Non-pigmented ciliary epithelial cell (primary cell): ENCODE data around the gene SIAE.
A peak's percentile ranks its signal among the peaks of the same experiment; 100 is the strongest.

Source experiments
- DNase-seq: peaks from one replicate; pipeline ENCODE4 v3.0.0-alpha.2; 2010; ENCODE audit warnings: low read depth

SIAE gene

GRCh38 chr11:124663861-124664260, 9.7 kb downstream of the SIAE start:
- no peak for DNase-seq

- no peak for DNase-seq
Measured at GRCh38 chr11:124662106-124662505, 11.4 kb downstream of the SIAE start.

GRCh38 chr11:124661553-124661952, 12.0 kb downstream of the SIAE start:
- DNase-seq, result no peak

GRCh38 chr11:124658986-124659385, 14.6 kb downstream of the SIAE start:
- no peak for DNase-seq

- no peak for DNase-seq
Measured at GRCh38 chr11:124658501-124658900, 15.0 kb downstream of the SIAE start.

GRCh38 chr11:124657904-124658303, 15.6 kb downstream of the SIAE start:
- no peak for DNase-seq

- DNase-seq, result no peak
Measured at GRCh38 chr11:124656774-124657630, 16.5 kb downstream of the SIAE start.

GRCh38 chr11:124648610-124649009, 24.9 kb downstream of the SIAE start:
- DNase-seq, result no peak

- DNase-seq, result no peak
Measured at GRCh38 chr11:124646148-124646547, 27.4 kb downstream of the SIAE start.

- DNase-seq, result no peak
Measured at GRCh38 chr11:124644426-124645280, 28.9 kb downstream of the SIAE start.

GRCh38 chr11:124643605-124644425, 29.7 kb downstream of the SIAE start:
- peak; percentile 93 for DNase-seq

GRCh38 chr11:124643042-124643604, 30.4 kb downstream of the SIAE start:
- DNase-seq, result no peak

GRCh38 chr11:124642628-124643027, 30.9 kb downstream of the SIAE start:
- DNase-seq, result no peak

- DNase-seq, result no peak
Measured at GRCh38 chr11:124640666-124641065, 32.9 kb downstream of the SIAE start.

- no peak for DNase-seq
Measured at GRCh38 chr11:124639186-124639585, 34.4 kb downstream of the SIAE start.

- no peak for DNase-seq
Measured at GRCh38 chr11:124638500-124638899, 35.0 kb downstream of the SIAE start.

- DNase-seq, result no peak
Measured at GRCh38 chr11:124635932-124636331, 37.6 kb downstream of the SIAE start.

GRCh38 chr11:124633355-124633754, 40.2 kb downstream of the SIAE start:
- no peak for DNase-seq

GRCh38 chr11:124629961-124630360, 43.6 kb downstream of the SIAE start:
- DNase-seq, result no peak

GRCh38 chr11:124627546-124627945, 46.0 kb downstream of the SIAE start:
- no peak for DNase-seq

GRCh38 chr11:124625504-124626168, 47.9 kb downstream of the SIAE start:
- DNase-seq, result no peak
